ENCODE data around the gene OPN4. TPM values are rescaled to one million over a fixed set of nuclear protein-coding genes. Genes with fewer than 3 reads are reported as not detected.

Gene OPN4
- total and polyA plus RNA-seq, 2 of the 8 experiments (the other 6 are each of a cell fraction or from before 2014, with no cell fraction given), result not detected

- TF ChIP-seq CHD7 (IDR thresholded peaks at IDR 0.05; ENCODE audit: insufficient replicate concordance, low read length) (no peak), JUND (IDR thresholded peaks at IDR 0.05; ENCODE audit: low read length) (no peak), RFX5 (IDR thresholded peaks at IDR 0.05; ENCODE audit: borderline replicate concordance, low read depth, low read length) (no peak), TCF12 (IDR thresholded peaks at IDR 0.05; ENCODE audit: low read depth, low read length) (no peak), CHD2 (IDR thresholded peaks at IDR 0.05; ENCODE audit: low read length) (no peak)
Measured at GRCh38 chr10:86700851-86701617, 46.7 kb downstream of the OPN4 start (continued).

Measured in H1 (cell line).